Activated gamma-delta T cell (primary cell): ENCODE data around the gene IRF9.

ENCODE experiments used
- DNase-seq: peaks from one replicate; lab custom pipeline; 2025; lab: John Stamatoyannopoulos, UW

The IRF9 gene

GRCh38 chr14:24132061-24132685 is 28.9 kb upstream of the IRF9 start:
- DNase-seq: no peak

- DNase-seq: no peak
These were observed 28.1 kb upstream of the IRF9 start for GRCh38 chr14:24132976-24133375.

GRCh38 chr14:24133735-24134134 is 27.3 kb upstream of the IRF9 start:
- no peak for DNase-seq

- DNase-seq: no peak
These were observed 25.6 kb upstream of the IRF9 start for GRCh38 chr14:24135584-24135833.

GRCh38 chr14:24135834-24136683 is 25.0 kb upstream of the IRF9 start, which contains the start of gene PSME1:
TSS of gene PSME1 (plus strand) at chr14:24136194. CDS start at chr14:24136263, 69 bp downstream.
- DNase-seq: peak; percentile 89

GRCh38 chr14:24136684-24137528 is 24.2 kb upstream of the IRF9 start:
- DNase-seq: no peak

- no peak for DNase-seq
These were observed 23.3 kb upstream of the IRF9 start for GRCh38 chr14:24137529-24138395.

GRCh38 chr14:24138396-24139271 is 22.4 kb upstream of the IRF9 start:
- no peak for DNase-seq

GRCh38 chr14:24139272-24139934 is 21.7 kb upstream of the IRF9 start:
- DNase-seq: no peak

- DNase-seq: peak; percentile 94
These were observed 19.8 kb upstream of the IRF9 start, which contains the start of gene EMC9 for GRCh38 chr14:24141097-24141880. TSS of gene EMC9 (minus strand) at chr14:24141591. CDS start at chr14:24141304, 287 bp downstream.

GRCh38 chr14:24143511-24143910 is 17.6 kb upstream of the IRF9 start:
- DNase-seq: no peak

GRCh38 chr14:24144451-24144850 is 16.6 kb upstream of the IRF9 start:
- no peak for DNase-seq

GRCh38 chr14:24145219-24145618 is 15.8 kb upstream of the IRF9 start:
- DNase-seq: no peak

- DNase-seq: no peak
These were observed 15.2 kb upstream of the IRF9 start for GRCh38 chr14:24145690-24146452.

- peak; percentile 67 for DNase-seq
These were observed 14.6 kb upstream of the IRF9 start, which contains the start of gene PSME2 for GRCh38 chr14:24146453-24146977. TSS of gene PSME2 (minus strand) at chr14:24146610. CDS start at chr14:24146581, 29 bp downstream.

- DNase-seq: peak; percentile 67
These were observed 13.9 kb upstream of the IRF9 start, which contains the start of gene RNF31 for GRCh38 chr14:24146978-24147760. TSS of gene RNF31 (plus strand) at chr14:24147498. CDS start at chr14:24147699, 201 bp downstream.
